Tibial nerve (tissue), 4 donors: Measurements from ENCODE around the gene PIK3R1. TPM values are rescaled to one million over a fixed set of nuclear protein-coding genes. Genes with fewer than 3 reads are reported as not detected.

ENCODE experiments used
- DNase-seq, 2 donors: peaks; one replicate each; pipeline ENCODE4 v3.0.0-alpha.2; 2019; ENCODE audit warnings: low spot score in 2 of 2
- H3K27ac ChIP-seq, 4 donors: fragments of 200-600 bp; sonication (generic) in 3 of 4; one replicate each; pipeline ENCODE4 v1.5.1; 2017 to 2019; ENCODE audit warnings: mild to moderate bottlenecking in 1 of 4
- H3K27me3 ChIP-seq, 2 donors: fragments of 200-600 bp; sonication (generic) in 1 of 2; one replicate each; pipeline versions ENCODE4 v1.5.1 to v1.6.0; 2017 to 2019
- H3K36me3 ChIP-seq, 3 donors: fragments of 200-600 bp; sonication (generic); one replicate each; pipeline ENCODE4 v1.5.1; 2018 to 2019
- H3K4me1 ChIP-seq, 4 donors: fragments of 200-600 bp; sonication (generic) in 3 of 4; one replicate each; pipeline ENCODE4 v1.5.1; 2017 to 2019
- H3K4me3 ChIP-seq, 4 donors: fragments of 200-600 bp; sonication (generic) in 3 of 4; one replicate each; pipeline ENCODE4 v1.5.1; 2017 to 2019; ENCODE audit warnings: mild to moderate bottlenecking in 1 of 4, moderate library complexity in 1 of 4
- H3K9me3 ChIP-seq, 4 donors: fragments of 200-600 bp; sonication (generic) in 3 of 4; one replicate each; pipeline ENCODE4 v1.5.1; 2017 to 2019
- EP300 ChIP-seq, 2 donors: sonication (generic); formaldehyde crosslinking; IDR thresholded peaks; one replicate each; pipeline ENCODE4 v1.6.1; 2017; ENCODE audit warnings: antibody characterized with exemption in 2 of 2, mild to moderate bottlenecking in 1 of 2
- POLR2A ChIP-seq, 2 donors: fragments of 450-650 bp; IDR thresholded peaks; one replicate each; pipeline ENCODE4 v1.6.1; 2017; ENCODE audit warnings: antibody characterized with exemption in 2 of 2, mild to moderate bottlenecking in 2 of 2, moderate library complexity in 2 of 2
- WGBS, 2 donors: methylation state at CpG; one replicate each; pipeline ENCODE4 v1.1.5; 2018; 5-methylcytosine and 5-hydroxymethylcytosine counted together
- total RNA-seq, 4 donors: library from RNA; depleted of rRNA; stranded (reverse); fragments of >200 nt; gene quantifications; one replicate each; pipeline ENCODE4 v1.1.0, GENCODE V29; 2016
- TF ChIP-seq, protein P1 (sequence below), 5 experiments: fragments of 200-600 bp in 3 of 5; fragments of 450-650 bp in 2 of 5; sonication (generic) in 3 of 5; IDR thresholded peaks; one replicate each; pipeline ENCODE4 v1.5.1; 2016 to 2019; ENCODE audit warnings: antibody characterized with exemption in 5 of 5, mild to moderate bottlenecking in 3 of 5, moderate library complexity in 2 of 5

The PIK3R1 gene
- total RNA-seq, 4 donors from 2014 or later, result 166 to 621 (median 433) TPM

DNA sequence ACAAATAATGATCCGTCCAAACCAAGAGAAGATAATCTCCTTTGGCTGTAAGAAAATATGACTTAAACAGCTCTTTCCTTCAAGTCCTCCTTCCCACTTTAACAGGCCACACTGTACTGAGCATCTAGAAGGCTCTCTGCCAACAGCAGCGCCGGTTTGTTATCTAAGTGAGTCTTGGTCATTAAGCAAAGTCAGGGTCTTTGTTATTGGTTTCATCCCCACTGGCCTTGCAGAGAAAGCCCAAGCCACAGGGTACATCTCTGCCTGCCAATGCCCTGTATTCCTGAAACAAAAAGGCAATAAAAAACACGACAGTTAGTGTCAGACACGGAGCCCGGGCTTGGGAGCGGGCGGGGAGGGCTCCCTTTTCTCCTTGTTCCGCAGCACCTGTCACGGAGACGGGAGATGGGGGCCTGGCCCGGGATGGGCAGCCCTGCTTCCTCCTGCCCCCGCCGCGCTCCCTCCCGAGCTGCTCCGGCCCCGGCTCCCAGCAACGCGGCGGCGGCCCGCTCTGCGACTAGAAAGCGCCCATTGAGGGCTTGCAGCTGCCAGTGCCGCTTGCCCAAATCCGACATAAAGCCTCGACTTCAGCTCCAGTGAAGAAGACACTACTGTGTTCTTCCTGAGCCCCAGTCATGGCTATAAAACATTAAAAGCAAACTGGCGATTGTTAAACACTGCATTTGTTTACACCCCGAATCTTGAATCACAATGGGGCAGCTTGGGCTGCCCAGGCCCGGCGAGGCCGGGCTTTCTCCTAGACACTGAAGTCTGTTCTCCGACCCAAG is 28.1 kb upstream of the PIK3R1 start:
- WGBS, 2 donors, result 38 to 39% methylated on average over 26 to 34 of the region's 34 CpGs
- peak overlapping the region; percentile 3 to 31 (median 26) for H3K4me3 ChIP-seq
- no peak for DNase-seq
- H3K4me1 ChIP-seq, result peaks cover 0 to 4% (median 0%) of the 10 kb centered on the region in 4 donors
- no peaks in the 10 kb centered on the region for H3K36me3 ChIP-seq
- peak overlapping the region; percentile 28 to 86 (median 80) for H3K27ac ChIP-seq
- peak in 1 of 2 donors; percentile 23 for TF ChIP-seq EP300 (IDR thresholded peaks at IDR 0.05)
- TF ChIP-seq, protein P1, sequence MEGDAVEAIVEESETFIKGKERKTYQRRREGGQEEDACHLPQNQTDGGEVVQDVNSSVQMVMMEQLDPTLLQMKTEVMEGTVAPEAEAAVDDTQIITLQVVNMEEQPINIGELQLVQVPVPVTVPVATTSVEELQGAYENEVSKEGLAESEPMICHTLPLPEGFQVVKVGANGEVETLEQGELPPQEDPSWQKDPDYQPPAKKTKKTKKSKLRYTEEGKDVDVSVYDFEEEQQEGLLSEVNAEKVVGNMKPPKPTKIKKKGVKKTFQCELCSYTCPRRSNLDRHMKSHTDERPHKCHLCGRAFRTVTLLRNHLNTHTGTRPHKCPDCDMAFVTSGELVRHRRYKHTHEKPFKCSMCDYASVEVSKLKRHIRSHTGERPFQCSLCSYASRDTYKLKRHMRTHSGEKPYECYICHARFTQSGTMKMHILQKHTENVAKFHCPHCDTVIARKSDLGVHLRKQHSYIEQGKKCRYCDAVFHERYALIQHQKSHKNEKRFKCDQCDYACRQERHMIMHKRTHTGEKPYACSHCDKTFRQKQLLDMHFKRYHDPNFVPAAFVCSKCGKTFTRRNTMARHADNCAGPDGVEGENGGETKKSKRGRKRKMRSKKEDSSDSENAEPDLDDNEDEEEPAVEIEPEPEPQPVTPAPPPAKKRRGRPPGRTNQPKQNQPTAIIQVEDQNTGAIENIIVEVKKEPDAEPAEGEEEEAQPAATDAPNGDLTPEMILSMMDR (IDR thresholded peaks at IDR 0.05), result no peak
- H3K9me3 ChIP-seq, result no peaks in the 10 kb centered on the region
- H3K27me3 ChIP-seq, result no peaks in the 10 kb centered on the region

DNA sequence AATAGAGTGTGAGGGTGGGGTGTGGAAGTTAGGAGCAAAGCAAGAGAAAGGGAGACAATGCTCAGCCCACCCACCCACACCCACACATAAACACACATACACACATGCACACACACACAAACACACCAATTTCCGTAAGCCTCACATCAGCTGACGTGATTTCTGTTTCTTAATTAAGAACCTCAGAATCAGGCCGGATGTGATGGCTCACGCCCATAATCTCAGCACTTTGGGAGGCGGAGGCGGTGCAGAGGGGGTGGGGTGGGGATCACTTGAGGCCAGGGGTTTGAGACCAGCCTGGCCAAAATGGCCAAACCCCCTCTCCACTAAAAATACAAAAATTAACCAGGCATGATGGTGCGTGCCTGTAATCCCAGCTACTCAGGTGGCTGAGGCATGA is 26.4 kb upstream of the PIK3R1 start:
- no peaks in the 10 kb centered on the region for H3K36me3 ChIP-seq
- TF ChIP-seq POLR2A (IDR thresholded peaks at IDR 0.05), result no peak
- TF ChIP-seq, protein P1 (IDR thresholded peaks at IDR 0.05), result no peak
- TF ChIP-seq EP300 (IDR thresholded peaks at IDR 0.05), result no peak
- H3K4me1 ChIP-seq, result peaks cover 0 to 18% (median 0%) of the 10 kb centered on the region in 4 donors
- no peak overlapping the region for H3K4me3 ChIP-seq
- WGBS, 2 donors, result 80 to 90% methylated on average over 7 of the region's 7 CpGs
- no peaks in the 10 kb centered on the region for H3K27me3 ChIP-seq
- H3K27ac ChIP-seq, result peak overlapping the region in 1 of 4 donors; percentile 25
- DNase-seq, result no peak
- H3K9me3 ChIP-seq, result no peaks in the 10 kb centered on the region

DNA sequence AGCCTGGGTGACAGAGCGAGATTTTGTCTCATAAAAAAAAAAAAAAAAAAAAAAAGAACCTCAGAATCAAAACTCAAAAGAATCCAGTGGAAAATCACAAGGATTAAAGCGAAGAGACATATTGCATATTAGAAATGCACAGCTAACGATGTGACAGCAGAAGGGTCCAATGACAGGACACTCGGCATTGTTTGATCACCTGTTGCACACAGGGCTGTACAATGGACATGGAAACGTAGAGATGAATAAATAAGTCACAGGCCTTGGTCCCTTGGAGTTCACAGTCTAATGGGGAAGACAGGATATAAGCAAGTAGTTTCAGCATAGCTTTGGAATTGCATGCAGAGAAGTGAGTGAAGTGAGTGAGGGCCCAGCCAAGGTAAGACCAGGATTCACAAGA is 25.9 kb upstream of the PIK3R1 start:
- H3K36me3 ChIP-seq, result no peaks in the 10 kb centered on the region
- H3K27me3 ChIP-seq, result no peaks in the 10 kb centered on the region
- peaks cover 0 to 18% (median under 1%) of the 10 kb centered on the region in 4 donors for H3K4me1 ChIP-seq
- H3K27ac ChIP-seq, result no peak overlapping the region
- 91 to 96% methylated on average over 5 of the region's 5 CpGs for WGBS, 2 donors
- TF ChIP-seq EP300 (IDR thresholded peaks at IDR 0.05) (no peak), POLR2A (IDR thresholded peaks at IDR 0.05) (no peak)
- TF ChIP-seq, protein P1 (IDR thresholded peaks at IDR 0.05), result no peak
- DNase-seq, result no peak
- no peaks in the 10 kb centered on the region for H3K9me3 ChIP-seq
- H3K4me3 ChIP-seq, result no peak overlapping the region

DNA sequence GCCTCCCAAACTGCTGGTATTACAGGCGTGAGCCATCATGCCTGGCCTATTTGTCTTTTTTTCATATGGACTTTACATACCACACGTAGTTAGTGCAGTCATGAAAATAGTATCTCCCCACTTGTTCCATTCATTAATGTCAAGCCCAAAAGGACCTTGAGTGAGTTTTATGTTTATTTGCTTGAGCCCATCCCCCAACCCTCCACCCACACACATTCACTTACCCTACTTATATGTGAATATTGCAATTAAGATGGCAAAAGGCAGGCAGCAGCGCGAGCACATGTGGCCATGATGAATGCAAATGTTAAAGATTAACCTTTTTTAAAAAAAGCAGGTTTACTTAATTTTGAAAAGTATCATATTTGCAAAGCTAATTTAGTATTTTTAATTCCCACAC is 24.9 kb upstream of the PIK3R1 start:
- TF ChIP-seq POLR2A (IDR thresholded peaks at IDR 0.05) (no peak), EP300 (IDR thresholded peaks at IDR 0.05) (no peak)
- TF ChIP-seq, protein P1 (IDR thresholded peaks at IDR 0.05), result no peak
- WGBS, 2 donors, result 94 to 96% methylated on average over 4 of the region's 4 CpGs
- Histone ChIP-seq H3K9me3 (no peaks in the 10 kb centered on the region), H3K4me1 (peaks cover 0 to 18% (median 2%) of the 10 kb centered on the region in 4 donors), H3K4me3 (no peak overlapping the region), H3K36me3 (no peaks in the 10 kb centered on the region), H3K27ac (no peak overlapping the region), H3K27me3 (no peaks in the 10 kb centered on the region)
- no peak for DNase-seq

DNA sequence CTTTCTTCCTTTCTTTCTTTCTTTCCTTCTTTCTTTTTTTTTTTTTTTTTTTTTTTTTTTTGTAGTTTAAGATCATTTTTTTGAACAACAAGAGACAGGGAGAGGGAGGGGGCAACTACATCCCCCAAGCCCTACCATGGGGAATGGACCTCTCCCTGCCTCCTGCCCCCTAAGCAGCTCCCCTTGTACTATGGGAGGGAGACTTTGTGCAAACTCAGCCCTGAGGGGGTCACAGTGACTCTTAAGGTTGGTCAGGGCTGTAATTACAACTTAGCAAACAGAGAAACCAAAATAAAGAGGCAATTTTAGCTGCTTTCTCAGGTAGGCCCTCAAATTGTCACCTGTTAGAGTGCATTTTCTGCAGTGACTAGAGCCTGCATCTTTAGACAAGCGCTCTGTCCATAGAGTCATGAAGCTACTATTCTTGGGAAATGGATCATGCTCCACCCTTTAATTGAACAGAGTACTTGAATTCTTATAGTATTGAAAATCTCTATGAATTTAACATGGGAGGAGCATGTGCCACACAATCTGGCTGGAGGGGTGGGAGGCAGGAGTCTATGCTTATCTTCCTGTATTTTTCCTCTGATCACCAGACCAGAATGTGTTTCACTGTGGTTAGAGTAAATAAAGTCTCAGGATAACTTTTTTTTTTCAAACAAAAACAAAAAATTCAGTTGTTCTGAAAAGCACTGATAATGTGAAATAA is 24.3 kb upstream of the PIK3R1 start:
- H3K9me3 ChIP-seq, result no peaks in the 10 kb centered on the region
- TF ChIP-seq POLR2A (IDR thresholded peaks at IDR 0.05) (no peak), EP300 (IDR thresholded peaks at IDR 0.05) (no peak)
- TF ChIP-seq, protein P1 (IDR thresholded peaks at IDR 0.05), result no peak
- no peaks in the 10 kb centered on the region for H3K27me3 ChIP-seq
- peaks cover 0 to 18% (median 2%) of the 10 kb centered on the region in 4 donors for H3K4me1 ChIP-seq
- H3K36me3 ChIP-seq, result no peaks in the 10 kb centered on the region
- 100% methylated on average over 1 of the region's 1 CpG for WGBS, 2 donors
- no peak for DNase-seq
- H3K4me3 ChIP-seq, result no peak overlapping the region
- no peak overlapping the region for H3K27ac ChIP-seq
